Kidney epithelial cell (primary cell): ENCODE measurements around the gene RLN1. TPM values are rescaled to one million over a fixed set of nuclear protein-coding genes. Genes with fewer than 3 reads are reported as not detected.
"Not testable (repeated sequence)": the region's sequence is repeated elsewhere in the genome, so short reads cannot be mapped to it uniquely, and the experiment has no call there.

Source experiments
- DNase-seq: peaks from one replicate; pipeline ENCODE4 v3.0.0-alpha.2; 2010; ENCODE audit warnings: low read depth
- H3K27me3 ChIP-seq: 2 replicates; pipeline ENCODE4 v1.6.0; 2011; ENCODE audit warnings: low read length; ENCODE audit not compliant: control insufficient read depth, insufficient read depth
- H3K36me3 ChIP-seq: 2 replicates; pipeline ENCODE4 v1.5.1; 2011; ENCODE audit warnings: low read length; ENCODE audit not compliant: control insufficient read depth, insufficient read depth
- H3K4me3 ChIP-seq: 2 replicates; pipeline ENCODE4 v1.5.1; 2011; ENCODE audit warnings: low read depth, mild to moderate bottlenecking, control low read depth, low read length
- CTCF ChIP-seq: IDR thresholded peaks from 2 replicates; pipeline ENCODE4 v1.5.1; 2011; ENCODE audit warnings: mild to moderate bottlenecking, moderate library complexity, low read length, control low read depth, inconsistent platforms; ENCODE audit not compliant: insufficient read depth, poor library complexity, severe bottlenecking
- total RNA-seq: library from RNA; depleted of rRNA; stranded (reverse); fragments of >200 nt; gene quantifications from 2 replicates; pipeline ENCODE4 v1.2.3, GENCODE V29; 2015

RLN1 gene
- total RNA-seq, 1 donor from 2014 or later, result not detected

- Histone ChIP-seq H3K27me3 (no peaks in the 10 kb centered on the region), H3K36me3 (no peaks in the 10 kb centered on the region), H3K4me3 (no peak overlapping the region)
- no peak for DNase-seq
- TF ChIP-seq CTCF, result no peak
These were observed 12.7 kb downstream of the RLN1 start for GRCh38 chr9:5326893-5327548.

GRCh38 chr9:5326187-5326586, 13.5 kb downstream of the RLN1 start:
- no peak overlapping the region for H3K4me3 ChIP-seq
- DNase-seq, result no peak
- no peaks in the 10 kb centered on the region for H3K36me3 ChIP-seq
- no peaks in the 10 kb centered on the region for H3K27me3 ChIP-seq
- TF ChIP-seq CTCF, result no peak

GRCh38 chr9:5321601-5322000, 18.1 kb downstream of the RLN1 start:
- not testable (repeated sequence) for H3K4me3 ChIP-seq

GRCh38 chr9:5321058-5321457, 18.6 kb downstream of the RLN1 start:
- no peaks in the 10 kb centered on the region for H3K36me3 ChIP-seq
- no peak for TF ChIP-seq CTCF
- H3K4me3 ChIP-seq, result no peak overlapping the region
- DNase-seq, result no peak
- no peaks in the 10 kb centered on the region for H3K27me3 ChIP-seq

More at GRCh38 chr9:5321601-5322000, 18.1 kb downstream of the RLN1 start:
- H3K36me3 ChIP-seq, DNase-seq, H3K27me3 ChIP-seq: not testable (repeated sequence)

- not testable (repeated sequence) for H3K4me3 ChIP-seq, H3K36me3 ChIP-seq, H3K27me3 ChIP-seq, DNase-seq
These were observed 23.3 kb downstream of the RLN1 start for GRCh38 chr9:5316406-5316805.

- no peak for DNase-seq
- H3K27me3 ChIP-seq, result no peaks in the 10 kb centered on the region
- H3K36me3 ChIP-seq, result no peaks in the 10 kb centered on the region
- no peak for TF ChIP-seq CTCF
- no peak overlapping the region for H3K4me3 ChIP-seq
These were observed 24.3 kb downstream of the RLN1 start for GRCh38 chr9:5315187-5315923.

GRCh38 chr9:5310851-5311250, 28.8 kb downstream of the RLN1 start:
- TF ChIP-seq CTCF, result no peak
- no peak overlapping the region for H3K4me3 ChIP-seq
- no peaks in the 10 kb centered on the region for H3K36me3 ChIP-seq
- H3K27me3 ChIP-seq, result no peaks in the 10 kb centered on the region
- DNase-seq, result no peak
